ENCODE data around the gene SH2D3A. TPM values are rescaled to one million over a fixed set of nuclear protein-coding genes. Genes with fewer than 3 reads are reported as not detected.

The SH2D3A gene
- total RNA-seq, 1 experiment from 2014 or later: 17.9 TPM

DNA sequence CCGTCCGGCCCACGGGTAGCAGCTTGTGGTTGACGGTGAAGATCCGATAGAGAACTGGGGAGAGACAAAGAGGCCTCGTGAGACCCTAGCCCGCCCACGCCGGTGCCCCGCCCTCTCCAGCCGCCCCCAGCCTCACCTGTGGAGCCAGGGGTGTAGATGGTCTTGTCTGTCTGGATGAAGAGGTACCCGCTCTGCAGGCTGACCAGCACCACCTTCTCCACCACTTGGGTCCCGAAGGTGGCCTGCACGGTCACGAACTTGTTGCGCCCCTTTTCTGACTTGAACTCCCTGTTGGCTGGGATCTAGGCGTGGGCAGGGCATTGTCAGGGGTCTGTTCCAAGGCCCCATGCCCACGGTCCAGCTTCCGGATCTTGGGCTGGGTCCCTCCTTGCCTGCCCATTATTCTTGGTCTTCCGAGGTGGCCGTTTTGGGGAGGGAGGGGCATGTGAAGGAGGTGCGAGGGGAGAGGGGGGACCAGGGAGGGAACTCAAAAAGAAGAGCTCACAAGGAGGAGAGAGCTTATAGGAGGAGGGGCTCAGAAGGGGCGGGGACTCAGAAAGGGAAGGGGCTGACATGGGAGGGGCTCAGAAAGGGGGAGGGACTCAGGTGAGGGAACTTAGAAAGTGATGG is 49.0 kb downstream of the SH2D3A start:
- peak; percentile 95 for DNase-seq
- Mint-ChIP-seq H3K36me3 (ENCODE audit: insufficient read depth in 1 of 3, low read depth in 3 of 3) (peaks cover 0 to 4% (median 3%) of the 10 kb centered on the region in 3 experiments; a peak in 2 of 7 replicates), H3K9me3 (peaks cover 4 to 6% of the 10 kb centered on the region in 2 experiments; a peak in 4 of 5 replicates), H3K27ac (0 out of 7 replicates have a peak overlapping the region, but pooled peaks of 1 of the 3 experiments have one; percentile 50), H3K4me3 (peak overlapping the region; percentile 15 to 20; a peak in 2 of 5 replicates), H3K4me1 (peaks cover 3 to 29% of the 10 kb centered on the region in 2 experiments), H3K27me3 (ENCODE audit: low read depth) (peaks cover 8% of the 10 kb centered on the region)
- H3K27me3 ChIP-seq (ENCODE audit: insufficient read depth, low read length): no peaks in the 10 kb centered on the region
- H2AK5ac ChIP-seq (ENCODE audit: insufficient read length, low read length): no peak overlapping the region
- H3K9ac ChIP-seq (ENCODE audit: extremely low read depth, insufficient read length, low read length): no peak overlapping the region
- no peak overlapping the region for H3K27ac ChIP-seq (ENCODE audit: insufficient read length, low read depth, low read length)
- no CpG with 5 or more reads among the region's 23 CpGs for WGBS (ENCODE audit: extremely low coverage, insufficient read length, low lambda C conversion rate)
- no peak overlapping the region for H3K4ac ChIP-seq (ENCODE audit: low read depth, low read length)
- H3K14ac ChIP-seq (ENCODE audit: insufficient read depth, low read length): no peak overlapping the region
- no peaks in the 10 kb centered on the region; the same call in 1 of the 2 replicates for H3K4me1 ChIP-seq (ENCODE audit: insufficient read depth, low read length)
- H2AFZ ChIP-seq (ENCODE audit: low read length): no peak overlapping the region
- no peak overlapping the region for H4K91ac ChIP-seq (ENCODE audit: insufficient read length, low read depth, low read length)
- H3K79me2 ChIP-seq (ENCODE audit: insufficient read depth, low read length): no peaks in the 10 kb centered on the region
- no peaks in the 10 kb centered on the region for H3K23me2 ChIP-seq (ENCODE audit: insufficient read length, low read depth, low read length, poor library complexity, severe bottlenecking)
- no peak for TF ChIP-seq CTCF (conservative IDR thresholded peaks at IDR 0.05)
- H2BK12ac ChIP-seq (ENCODE audit: insufficient read length, low read depth, low read length): no peak overlapping the region
- H2BK20ac ChIP-seq (ENCODE audit: low read depth, low read length, poor library complexity, severe bottlenecking): no peak overlapping the region
- H4K5ac ChIP-seq (ENCODE audit: insufficient read length, low read depth, low read length): no peak overlapping the region
- H2BK15ac ChIP-seq (ENCODE audit: low read depth, low read length): no peak overlapping the region
- no peak overlapping the region for H3K23ac ChIP-seq (ENCODE audit: insufficient read length, low read depth, low read length)
- no peak overlapping the region for H3K56ac ChIP-seq (ENCODE audit: insufficient read length, low read depth, low read length)
- no peak overlapping the region for H4K8ac ChIP-seq (replicated peaks; ENCODE audit: insufficient read length, low read depth, low read length)
- no peak overlapping the region for H2BK5ac ChIP-seq (ENCODE audit: insufficient read length, low read length)
- no peaks in the 10 kb centered on the region for H3K79me1 ChIP-seq (ENCODE audit: insufficient read depth, low read depth, low read length, poor library complexity, severe bottlenecking)
- H3K18ac ChIP-seq (ENCODE audit: insufficient read length, low read depth, low read length): no peak overlapping the region
- H3T11ph ChIP-seq (ENCODE audit: low read length): no peak overlapping the region
- H4K20me1 ChIP-seq (ENCODE audit: control insufficient read depth, insufficient read depth, insufficient read length): no peaks in the 10 kb centered on the region
- H3K4me2 ChIP-seq (ENCODE audit: insufficient read depth, insufficient read length, low read length): peak overlapping the region; percentile 26
- H2BK120ac ChIP-seq (ENCODE audit: low read depth, low read length, poor library complexity, severe bottlenecking): no peak overlapping the region
- no peaks in the 10 kb centered on the region for H3K9me3 ChIP-seq (ENCODE audit: control insufficient read depth, low read depth, low read length)
